Liver (tissue), 9 donors: ENCODE data around the gene PAX6. TPM values are rescaled to one million over a fixed set of nuclear protein-coding genes. Genes with fewer than 3 reads are reported as not detected.

ENCODE experiments used
- DNase-seq: peaks from one replicate; pipeline ENCODE4 v3.0.0-alpha.2; 2017; ENCODE audit warnings: low spot score
- H3K27ac ChIP-seq, 2 donors: one replicate each; pipeline ENCODE4 v1.7.0; 2013; ENCODE audit warnings: inconsistent platforms in 2 of 2, low read length in 2 of 2, control low read depth in 1 of 2, low read depth in 1 of 2, mild to moderate bottlenecking in 1 of 2
- H3K27me3 ChIP-seq, 4 donors: one replicate each; pipeline versions ENCODE4 v1.6.1 to v1.7.0; 2013; ENCODE audit warnings: low read length in 3 of 4, inconsistent platforms in 1 of 4, mild to moderate bottlenecking in 1 of 4, moderate library complexity in 1 of 4; ENCODE audit not compliant: control insufficient read depth in 4 of 4, insufficient read depth in 4 of 4
- H3K36me3 ChIP-seq, 4 donors: one replicate each; pipeline versions ENCODE4 v1.6.1 to v1.7.0; 2013; ENCODE audit warnings: low read length in 3 of 4, mild to moderate bottlenecking in 3 of 4, low read depth in 1 of 4, moderate library complexity in 1 of 4; ENCODE audit not compliant: control insufficient read depth in 4 of 4, insufficient read depth in 3 of 4
- H3K4me1 ChIP-seq, 4 donors: one replicate each; pipeline versions ENCODE4 v1.6.1 to v1.7.0; 2013; ENCODE audit warnings: low read length in 3 of 4, mild to moderate bottlenecking in 3 of 4, moderate library complexity in 1 of 4; ENCODE audit not compliant: control insufficient read depth in 4 of 4, insufficient read depth in 4 of 4
- H3K4me3 ChIP-seq, 3 donors: one replicate each; pipeline versions ENCODE4 v1.6.1 to v1.7.0; 2013; ENCODE audit warnings: low read length in 3 of 3, control low read depth in 1 of 3, low read depth in 1 of 3, mild to moderate bottlenecking in 1 of 3
- H3K9ac ChIP-seq, 2 donors: one replicate each; pipeline ENCODE4 v1.7.0; 2013; ENCODE audit warnings: low read length in 2 of 2, mild to moderate bottlenecking in 2 of 2, moderate library complexity in 2 of 2, control low read depth in 1 of 2, low read depth in 1 of 2
- H3K9me3 ChIP-seq, 4 donors: one replicate each; pipeline versions ENCODE4 v1.6.1 to v1.7.0; 2013; ENCODE audit warnings: low read length in 3 of 4; ENCODE audit not compliant: control insufficient read depth in 4 of 4
- EGR1 ChIP-seq, 2 donors: IDR thresholded peaks; 2 replicates each; pipeline ENCODE4 v1.6.1; 2016 to 2018; ENCODE audit warnings: antibody characterized with exemption in 2 of 2, low read depth in 2 of 2
- GABPA ChIP-seq, 2 donors: IDR thresholded peaks in 1 of 2; conservative IDR thresholded peaks in 1 of 2; 2 replicates each; pipeline ENCODE4 v1.6.1; 2016; ENCODE audit warnings: antibody characterized with exemption in 2 of 2, mild to moderate bottlenecking in 1 of 2, moderate library complexity in 1 of 2
- HNF4A ChIP-seq, 2 donors: conservative IDR thresholded peaks; 2 replicates each; pipeline ENCODE4 v1.6.1; 2016; ENCODE audit warnings: antibody characterized with exemption in 2 of 2, mild to moderate bottlenecking in 2 of 2
- REST ChIP-seq: IDR thresholded peaks from 2 replicates; pipeline ENCODE4 v1.6.1; 2016; ENCODE audit warnings: antibody characterized with exemption, mild to moderate bottlenecking
- ZBTB33 ChIP-seq: IDR thresholded peaks from 2 replicates; pipeline ENCODE4 v1.6.1; 2016; ENCODE audit warnings: antibody characterized with exemption
- WGBS: extraction: QIAGEN DNeasy Blood & Tissue Kit; methylation state at CpG from one replicate; pipeline ENCODE4 v1.1.7; 2013; 5-methylcytosine and 5-hydroxymethylcytosine counted together
- polyA plus RNA-seq, 2 donors: library from polyadenylated mRNA; stranded (reverse) in 1 of 2; unstranded in 1 of 2; fragments of 200-250 nt in 1 of 2; fragments of >200 nt in 1 of 2; fragmentation: Nextera tagmentation in 1 of 2; extraction: Ambion mirVana in 1 of 2; gene quantifications; one replicate each; pipeline versions ENCODE4 v1.2.1 to v1.2.3, GENCODE V29; 2013 to 2015
- total RNA-seq, 2 donors: library from RNA; depleted of rRNA; stranded (reverse); fragments of >200 nt; gene quantifications; one replicate each; pipeline ENCODE4 v1.2.3, GENCODE V29; 2014
- TF ChIP-seq, protein P1 (sequence below): fragments of 150-350 bp; IDR thresholded peaks from 2 replicates; pipeline ENCODE4 v1.5.1; 2017; ENCODE audit warnings: improper control_type of control experiment, low read depth, low read length; ENCODE audit not compliant: missing input control
- TF ChIP-seq, protein P2 (sequence below): IDR thresholded peaks from 2 replicates; pipeline ENCODE4 v1.6.1; 2016; ENCODE audit warnings: antibody characterized with exemption
- donor health status: healthy.
- donor health status: healthy.
- donor health status: healthy.
- donor health status: healthy.
- donor health status: healthy.

PAX6 gene
- total and polyA plus RNA-seq, 4 donors, result not detected

DNA sequence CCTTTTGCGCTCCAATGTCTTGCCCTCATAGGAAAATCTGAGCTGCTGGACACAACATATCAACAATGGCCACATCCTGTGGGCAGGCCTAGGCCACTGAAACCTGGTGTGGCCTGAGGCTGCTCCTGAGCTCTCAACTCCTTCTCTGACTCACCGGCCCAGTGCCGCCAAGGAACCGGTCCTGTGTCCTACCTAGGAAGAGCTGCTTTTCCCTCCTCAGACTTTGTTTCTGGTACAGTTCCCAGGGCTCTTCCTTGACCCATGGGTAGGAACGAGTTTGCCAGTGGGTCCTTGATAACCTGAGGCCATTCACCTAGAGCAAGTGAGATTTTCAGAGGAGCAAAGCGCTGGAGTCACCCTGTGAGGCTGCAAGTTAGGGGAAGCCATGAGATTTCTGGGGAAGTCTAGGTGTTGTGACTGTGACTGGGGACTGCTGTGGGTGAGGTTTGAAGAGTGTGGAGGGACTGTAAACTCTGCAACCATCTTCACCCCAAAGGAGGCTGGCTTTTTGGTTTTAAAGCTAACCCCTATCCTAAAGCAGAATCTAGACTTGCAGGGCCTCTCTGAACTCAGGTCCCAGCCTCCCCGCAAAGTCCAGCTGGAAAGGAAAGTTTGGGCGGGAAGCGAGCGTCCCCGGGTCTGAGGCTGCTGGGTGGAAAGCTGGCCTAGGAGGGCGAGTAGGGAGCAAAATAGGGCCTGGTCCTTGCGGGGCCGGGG is 12.0 kb upstream of the PAX6 start:
- Histone ChIP-seq H3K9ac (no peak overlapping the region), H3K27ac (no peak overlapping the region), H3K4me1 (peaks cover 3 to 16% (median 11%) of the 10 kb centered on the region in 4 donors), H3K27me3 (peaks cover 0 to 48% (median 31%) of the 10 kb centered on the region in 4 donors), H3K9me3 (peaks cover 0 to 5% (median 0%) of the 10 kb centered on the region in 4 donors), H3K4me3 (no peak overlapping the region), H3K36me3 (no peaks in the 10 kb centered on the region)
- DNase-seq, result no peak
- WGBS, result 42% methylated on average over 14 of the region's 14 CpGs
- TF ChIP-seq ZBTB33 (no peak), EGR1 (IDR thresholded peaks at IDR 0.05; ENCODE audit: low read depth in 2 of 2) (no peak), REST (no peak), HNF4A (conservative IDR thresholded peaks at IDR 0.05) (no peak), GABPA (IDR thresholded peaks at IDR 0.05 in 1 of 2, conservative IDR thresholded peaks at IDR 0.05 in 1 of 2) (no peak)
- TF ChIP-seq, protein P1, sequence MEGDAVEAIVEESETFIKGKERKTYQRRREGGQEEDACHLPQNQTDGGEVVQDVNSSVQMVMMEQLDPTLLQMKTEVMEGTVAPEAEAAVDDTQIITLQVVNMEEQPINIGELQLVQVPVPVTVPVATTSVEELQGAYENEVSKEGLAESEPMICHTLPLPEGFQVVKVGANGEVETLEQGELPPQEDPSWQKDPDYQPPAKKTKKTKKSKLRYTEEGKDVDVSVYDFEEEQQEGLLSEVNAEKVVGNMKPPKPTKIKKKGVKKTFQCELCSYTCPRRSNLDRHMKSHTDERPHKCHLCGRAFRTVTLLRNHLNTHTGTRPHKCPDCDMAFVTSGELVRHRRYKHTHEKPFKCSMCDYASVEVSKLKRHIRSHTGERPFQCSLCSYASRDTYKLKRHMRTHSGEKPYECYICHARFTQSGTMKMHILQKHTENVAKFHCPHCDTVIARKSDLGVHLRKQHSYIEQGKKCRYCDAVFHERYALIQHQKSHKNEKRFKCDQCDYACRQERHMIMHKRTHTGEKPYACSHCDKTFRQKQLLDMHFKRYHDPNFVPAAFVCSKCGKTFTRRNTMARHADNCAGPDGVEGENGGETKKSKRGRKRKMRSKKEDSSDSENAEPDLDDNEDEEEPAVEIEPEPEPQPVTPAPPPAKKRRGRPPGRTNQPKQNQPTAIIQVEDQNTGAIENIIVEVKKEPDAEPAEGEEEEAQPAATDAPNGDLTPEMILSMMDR, result no peak
- TF ChIP-seq, protein P2, sequence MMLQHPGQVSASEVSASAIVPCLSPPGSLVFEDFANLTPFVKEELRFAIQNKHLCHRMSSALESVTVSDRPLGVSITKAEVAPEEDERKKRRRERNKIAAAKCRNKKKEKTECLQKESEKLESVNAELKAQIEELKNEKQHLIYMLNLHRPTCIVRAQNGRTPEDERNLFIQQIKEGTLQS, result no peak

GRCh38 chr11:31822175-31822926 is 11.2 kb upstream of the PAX6 start:
- Histone ChIP-seq H3K36me3 (no peaks in the 10 kb centered on the region), H3K4me3 (no peak overlapping the region), H3K9ac (no peak overlapping the region), H3K9me3 (peaks cover 0 to 5% (median 0%) of the 10 kb centered on the region in 4 donors), H3K27ac (no peak overlapping the region), H3K27me3 (peaks cover 0 to 47% (median 32%) of the 10 kb centered on the region in 4 donors), H3K4me1 (peaks cover 4 to 19% (median 13%) of the 10 kb centered on the region in 4 donors)
- TF ChIP-seq, protein P1, result no peak
- WGBS, result 37% methylated on average over 17 of the region's 17 CpGs
- DNase-seq, result no peak
